H1 (cell line): ENCODE measurements around the gene MNAT1. TPM values are rescaled to one million over a fixed set of nuclear protein-coding genes. Genes with fewer than 3 reads are reported as not detected.

Experiments
- CTCF ChIP-seq, 3 experiments: IDR thresholded peaks; 1 replicate in 2 of 3; 2 replicates in 1 of 3; pipeline versions ENCODE4 v1.5.1 to v1.6.1; 2011; ENCODE audit warnings: low read length in 3 of 3, mild to moderate bottlenecking in 3 of 3, inconsistent platforms in 2 of 3, low read depth in 1 of 3, moderate library complexity in 1 of 3; ENCODE audit not compliant: insufficient read depth in 1 of 3; ENCODE audit errors: control extremely low read depth in 1 of 3
- RFX5 ChIP-seq: IDR thresholded peaks from 2 replicates; pipeline ENCODE4 v1.6.1; 2011; ENCODE audit warnings: low read depth, low read length, improper control_type of control experiment, borderline replicate concordance
- polyA plus RNA-seq, 7 experiments: library from polyadenylated mRNA; depleted of rRNA in 3 of 7; stranded (reverse) in 5 of 7; unstranded in 2 of 7; fragments of >200 nt in 5 of 7; fragments of 200-250 nt in 2 of 7; gene quantifications; 1 replicate in 5 of 7; 2 replicates in 1 of 7; 4 replicates in 1 of 7; pipeline versions ENCODE4 v1.2.1 to v1.2.3, GENCODE V29; 2011 to 2013; ENCODE audit warnings: missing spikeins in 2 of 7, mixed read lengths in 2 of 7
- total RNA-seq: library from RNA; stranded (reverse); fragmentation: NEBNext Ultra II Directional; extraction: Animal tissue kit (Norgen Biotek cat#: 25700); gene quantifications from 2 replicates; pipeline ENCODE4 v1.2.1, GENCODE V29; 2021

MNAT1 gene
- total and polyA plus RNA-seq, 2 of the 8 experiments (the other 6 are each of a cell fraction or from before 2014, with no cell fraction given), result 34.7 to 52.1 TPM

GRCh38 chr14:60951776-60952435, 217.3 kb downstream of the MNAT1 start (continued):
- TF ChIP-seq CTCF (IDR thresholded peaks at IDR 0.05; ENCODE audit: control extremely low read depth in 1 of 3, insufficient read depth in 1 of 3, low read depth in 1 of 3, low read length in 3 of 3) (no peak), RFX5 (no peak)
